Measurements from ENCODE around the gene TIGD7. TPM values are rescaled to one million over a fixed set of nuclear protein-coding genes. Genes with fewer than 3 reads are reported as not detected.

The TIGD7 gene
- total and polyA plus RNA-seq, 2 of the 13 experiments (the other 11 are each of a cell fraction or from before 2014, with no cell fraction given): not detected

GRCh38 chr16:3348547-3349167 is 43.4 kb upstream of the TIGD7 start:
- TF ChIP-seq ZSCAN22 (CRISPR knock-in tag; IDR thresholded peaks at IDR 0.05): no peak
- no peak for TF ChIP-seq GLI4 (CRISPR knock-in tag; IDR thresholded peaks at IDR 0.05; ENCODE audit: borderline replicate concordance)
- no peak for TF ChIP-seq KMT2A (CRISPR knock-in tag; IDR thresholded peaks at IDR 0.05)
- TF ChIP-seq ATF1 (CRISPR knock-in tag; IDR thresholded peaks at IDR 0.05): no peak
- no peak for TF ChIP-seq ATF7-NPFF (CRISPR knock-in tag; IDR thresholded peaks at IDR 0.05; ENCODE audit: low read depth)
- TF ChIP-seq, protein P1, sequence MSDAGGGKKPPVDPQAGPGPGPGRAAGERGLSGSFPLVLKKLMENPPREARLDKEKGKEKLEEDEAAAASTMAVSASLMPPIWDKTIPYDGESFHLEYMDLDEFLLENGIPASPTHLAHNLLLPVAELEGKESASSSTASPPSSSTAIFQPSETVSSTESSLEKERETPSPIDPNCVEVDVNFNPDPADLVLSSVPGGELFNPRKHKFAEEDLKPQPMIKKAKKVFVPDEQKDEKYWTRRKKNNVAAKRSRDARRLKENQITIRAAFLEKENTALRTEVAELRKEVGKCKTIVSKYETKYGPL (CRISPR knock-in tag; IDR thresholded peaks at IDR 0.05): no peak
- in situ Hi-C loops (cut with HindIII; ENCODE audit: extremely low pct_ligation_motif_present, low pct_unique_long_range_greater_than_20kb): no loop called here
- ChIA-PET CTCF (ENCODE audit: low intra/inter-chr PET ratio, low total read pairs) (no interaction called here), POLR2A (no interaction called here)
- no peaks in the 10 kb centered on the region for H3K4me1 ChIP-seq (ENCODE audit: insufficient read depth, low read length)
- no peak overlapping the region for H3K4me3 ChIP-seq (replicated peaks in 1 of 3; ENCODE audit: insufficient read depth in 1 of 3, low read depth in 2 of 3, low read length in 3 of 3)
- BruUV-seq (replicated peaks): no TSS peak
- DNase-seq (ENCODE audit: low spot score): no peak
- H3K79me2 ChIP-seq (ENCODE audit: insufficient read depth, low read length): no peaks in the 10 kb centered on the region
- no peak overlapping the region for H3K27ac ChIP-seq (ENCODE audit: extremely low read length, insufficient read depth, low read length)
- peaks cover 0 to 8% of the 10 kb centered on the region in 2 experiments; a peak in 2 of 5 replicates for H3K27me3 ChIP-seq (ENCODE audit: control insufficient read depth in 1 of 2, insufficient read depth in 2 of 2, low read length in 2 of 2)
- FAIRE-seq: no peak
- H4K20me1 ChIP-seq (ENCODE audit: insufficient read depth, low read length): no peaks in the 10 kb centered on the region
- H3K36me3 ChIP-seq (replicated peaks in 1 of 2; ENCODE audit: control insufficient read depth in 1 of 2, insufficient read depth in 2 of 2, low read length in 2 of 2): no peaks in the 10 kb centered on the region
- ATAC-seq: no peak
- H3K9ac ChIP-seq (ENCODE audit: insufficient read depth, low read depth, low read length): no peak overlapping the region
- H3K4me2 ChIP-seq (ENCODE audit: low read depth, low read length): no peak overlapping the region
- no peaks in the 10 kb centered on the region for H3K9me3 ChIP-seq (ENCODE audit: low read length)
- 0% methylated on average over 3 of the region's 4 CpGs for WGBS (ENCODE audit: low lambda C conversion rate)
- intact Hi-C loops (cut with micrococcal nuclease; ENCODE audit: unreplicated experiment): no loop called here
- H2AFZ ChIP-seq (ENCODE audit: low read length): no peak overlapping the region

- no peaks in the 10 kb centered on the region for H3K79me2 ChIP-seq (ENCODE audit: insufficient read depth, low read length)
- no peak overlapping the region for H3K4me2 ChIP-seq (ENCODE audit: low read depth, low read length)
- H3K27me3 ChIP-seq (ENCODE audit: control insufficient read depth in 1 of 2, insufficient read depth in 2 of 2, low read length in 2 of 2): peaks cover 0 to 8% of the 10 kb centered on the region in 2 experiments; a peak in 2 of 5 replicates
- POLR2A ChIA-PET: no interaction called here
- intact Hi-C loops (cut with micrococcal nuclease; ENCODE audit: unreplicated experiment) (no loop called here), in situ Hi-C loops (cut with HindIII; ENCODE audit: extremely low pct_ligation_motif_present, low pct_unique_long_range_greater_than_20kb) (no loop called here)
- H3K9ac ChIP-seq (ENCODE audit: insufficient read depth, low read depth, low read length): no peak overlapping the region
- FAIRE-seq (no peak), ATAC-seq (no peak), DNase-seq (ENCODE audit: low spot score) (no peak)
- H2AFZ ChIP-seq (ENCODE audit: low read length): no peak overlapping the region
- no peaks in the 10 kb centered on the region for H4K20me1 ChIP-seq (ENCODE audit: insufficient read depth, low read length)
- H3K4me3 ChIP-seq (replicated peaks in 1 of 3; ENCODE audit: insufficient read depth in 1 of 3, low read depth in 2 of 3, low read length in 3 of 3): no peak overlapping the region
- H3K27ac ChIP-seq (ENCODE audit: extremely low read length, insufficient read depth, low read length): no peak overlapping the region
- CTCF ChIA-PET (ENCODE audit: low intra/inter-chr PET ratio, low total read pairs): no interaction called here
- BruUV-seq (replicated peaks): no TSS peak
- H3K9me3 ChIP-seq (ENCODE audit: low read length): no peaks in the 10 kb centered on the region
- H3K36me3 ChIP-seq (replicated peaks in 1 of 2; ENCODE audit: control insufficient read depth in 1 of 2, insufficient read depth in 2 of 2, low read length in 2 of 2): no peaks in the 10 kb centered on the region
- WGBS (ENCODE audit: low lambda C conversion rate): 12% methylated on average over 10 of the region's 10 CpGs
- TF ChIP-seq, protein P2, sequence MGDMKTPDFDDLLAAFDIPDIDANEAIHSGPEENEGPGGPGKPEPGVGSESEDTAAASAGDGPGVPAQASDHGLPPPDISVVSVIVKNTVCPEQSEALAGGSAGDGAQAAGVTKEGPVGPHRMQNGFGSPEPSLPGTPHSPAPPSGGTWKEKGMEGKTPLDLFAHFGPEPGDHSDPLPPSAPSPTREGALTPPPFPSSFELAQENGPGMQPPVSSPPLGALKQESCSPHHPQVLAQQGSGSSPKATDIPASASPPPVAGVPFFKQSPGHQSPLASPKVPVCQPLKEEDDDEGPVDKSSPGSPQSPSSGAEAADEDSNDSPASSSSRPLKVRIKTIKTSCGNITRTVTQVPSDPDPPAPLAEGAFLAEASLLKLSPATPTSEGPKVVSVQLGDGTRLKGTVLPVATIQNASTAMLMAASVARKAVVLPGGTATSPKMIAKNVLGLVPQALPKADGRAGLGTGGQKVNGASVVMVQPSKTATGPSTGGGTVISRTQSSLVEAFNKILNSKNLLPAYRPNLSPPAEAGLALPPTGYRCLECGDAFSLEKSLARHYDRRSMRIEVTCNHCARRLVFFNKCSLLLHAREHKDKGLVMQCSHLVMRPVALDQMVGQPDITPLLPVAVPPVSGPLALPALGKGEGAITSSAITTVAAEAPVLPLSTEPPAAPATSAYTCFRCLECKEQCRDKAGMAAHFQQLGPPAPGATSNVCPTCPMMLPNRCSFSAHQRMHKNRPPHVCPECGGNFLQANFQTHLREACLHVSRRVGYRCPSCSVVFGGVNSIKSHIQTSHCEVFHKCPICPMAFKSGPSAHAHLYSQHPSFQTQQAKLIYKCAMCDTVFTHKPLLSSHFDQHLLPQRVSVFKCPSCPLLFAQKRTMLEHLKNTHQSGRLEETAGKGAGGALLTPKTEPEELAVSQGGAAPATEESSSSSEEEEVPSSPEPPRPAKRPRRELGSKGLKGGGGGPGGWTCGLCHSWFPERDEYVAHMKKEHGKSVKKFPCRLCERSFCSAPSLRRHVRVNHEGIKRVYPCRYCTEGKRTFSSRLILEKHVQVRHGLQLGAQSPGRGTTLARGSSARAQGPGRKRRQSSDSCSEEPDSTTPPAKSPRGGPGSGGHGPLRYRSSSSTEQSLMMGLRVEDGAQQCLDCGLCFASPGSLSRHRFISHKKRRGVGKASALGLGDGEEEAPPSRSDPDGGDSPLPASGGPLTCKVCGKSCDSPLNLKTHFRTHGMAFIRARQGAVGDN (CRISPR knock-in tag; IDR thresholded peaks at IDR 0.05): no peak
- peak; percentile 91 for TF ChIP-seq MNT (IDR thresholded peaks at IDR 0.05)
- H3K4me1 ChIP-seq (ENCODE audit: insufficient read depth, low read length): no peaks in the 10 kb centered on the region
Measured at GRCh38 chr16:3347586-3347985, 42.4 kb upstream of the TIGD7 start.

Measured in HepG2 (cell line).